HG03280 (cell line): ENCODE results near the gene TRIM47.
A peak's percentile ranks its signal among the peaks of the same experiment; 100 is the strongest.

Experiments
- ATAC-seq: cut with Tn5 transposase; IDR thresholded peaks from one replicate; pipeline ENCODE4 v1.9.1; 2021; ENCODE audit warnings: mild to moderate bottlenecking, moderate library complexity; ENCODE audit not compliant: unreplicated experiment

TRIM47 gene

DNA sequence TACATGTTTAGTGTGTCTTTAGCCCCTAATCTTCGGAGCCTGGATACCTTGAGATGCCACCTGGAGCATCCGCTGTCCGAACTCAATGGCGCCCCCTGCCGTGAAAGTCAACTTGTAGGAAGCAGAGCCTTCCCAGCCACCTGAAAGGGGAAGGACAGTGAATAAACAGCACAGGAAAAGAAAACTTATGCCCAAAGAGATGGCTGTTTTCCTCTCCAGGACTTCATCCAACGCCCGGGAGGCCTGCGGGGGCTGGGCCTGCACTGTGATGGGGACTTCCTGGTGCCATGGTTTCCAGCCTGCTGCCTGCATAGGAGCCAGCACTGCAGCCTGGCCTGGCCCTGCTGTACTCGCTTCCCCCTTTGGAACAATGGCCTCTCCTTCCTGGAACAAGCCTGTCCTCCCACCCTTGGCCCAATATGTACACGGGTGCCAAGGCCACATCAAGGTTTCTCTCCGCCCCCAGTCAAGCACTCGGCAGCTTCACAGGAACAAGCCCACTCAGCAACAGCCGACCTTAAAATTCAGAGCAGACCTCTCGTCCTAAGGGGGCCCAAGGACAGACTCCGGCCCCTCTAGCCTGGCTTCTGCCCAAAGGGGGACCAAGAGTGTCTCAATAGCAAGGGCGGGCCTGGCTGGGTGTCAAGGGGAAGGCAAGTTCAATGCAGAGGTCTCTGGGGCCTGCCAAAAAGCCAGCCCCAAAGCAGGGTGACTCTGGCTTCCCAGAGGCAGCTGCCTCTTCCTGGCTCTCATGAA, 29.7 kb downstream of the TRIM47 start:
- ATAC-seq: no peak

DNA sequence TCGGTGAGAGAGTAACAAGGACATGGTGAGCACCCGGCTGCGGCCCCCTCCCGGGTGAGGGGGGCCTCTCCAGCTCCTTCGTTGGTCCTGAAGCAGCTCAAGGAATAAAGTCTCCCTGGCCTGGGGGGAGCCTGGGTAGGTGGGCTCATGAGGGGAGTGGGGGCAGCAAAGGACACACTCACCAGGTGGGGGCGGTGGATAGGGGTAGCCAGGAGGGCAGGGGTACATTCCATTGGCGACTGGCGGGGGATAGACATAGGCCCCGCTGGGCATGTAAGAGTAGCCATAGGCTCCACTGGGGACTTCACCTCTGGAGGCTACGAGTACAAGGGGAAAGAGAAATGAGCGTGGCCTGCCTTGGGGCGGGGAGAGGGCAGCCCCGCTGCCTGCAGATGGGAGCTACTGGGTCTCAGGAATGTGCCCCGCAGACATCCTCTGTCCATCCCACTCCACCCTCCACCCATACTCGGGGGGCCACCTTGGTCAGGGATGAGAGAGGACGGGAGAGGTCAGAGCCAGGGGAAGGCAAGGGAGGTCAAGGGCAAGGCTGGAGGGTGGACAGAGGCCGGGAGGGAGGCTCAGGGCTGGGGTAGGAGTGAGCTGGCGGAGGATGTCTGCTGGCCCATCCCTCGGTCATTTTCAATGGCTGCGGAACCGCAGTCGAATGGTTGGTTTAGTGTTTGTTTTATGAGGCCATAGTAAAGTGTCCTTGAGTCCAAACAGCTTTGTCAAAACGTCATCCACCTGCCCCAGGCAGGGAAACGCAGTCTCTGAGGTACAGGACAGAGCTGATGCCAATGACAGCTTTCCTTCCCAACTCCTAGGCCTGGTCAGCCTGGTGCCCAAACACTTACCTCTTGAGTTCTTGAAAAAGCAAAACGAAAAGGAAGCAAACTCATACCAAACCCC, 30.5 kb downstream of the TRIM47 start:
- no peak for ATAC-seq

DNA sequence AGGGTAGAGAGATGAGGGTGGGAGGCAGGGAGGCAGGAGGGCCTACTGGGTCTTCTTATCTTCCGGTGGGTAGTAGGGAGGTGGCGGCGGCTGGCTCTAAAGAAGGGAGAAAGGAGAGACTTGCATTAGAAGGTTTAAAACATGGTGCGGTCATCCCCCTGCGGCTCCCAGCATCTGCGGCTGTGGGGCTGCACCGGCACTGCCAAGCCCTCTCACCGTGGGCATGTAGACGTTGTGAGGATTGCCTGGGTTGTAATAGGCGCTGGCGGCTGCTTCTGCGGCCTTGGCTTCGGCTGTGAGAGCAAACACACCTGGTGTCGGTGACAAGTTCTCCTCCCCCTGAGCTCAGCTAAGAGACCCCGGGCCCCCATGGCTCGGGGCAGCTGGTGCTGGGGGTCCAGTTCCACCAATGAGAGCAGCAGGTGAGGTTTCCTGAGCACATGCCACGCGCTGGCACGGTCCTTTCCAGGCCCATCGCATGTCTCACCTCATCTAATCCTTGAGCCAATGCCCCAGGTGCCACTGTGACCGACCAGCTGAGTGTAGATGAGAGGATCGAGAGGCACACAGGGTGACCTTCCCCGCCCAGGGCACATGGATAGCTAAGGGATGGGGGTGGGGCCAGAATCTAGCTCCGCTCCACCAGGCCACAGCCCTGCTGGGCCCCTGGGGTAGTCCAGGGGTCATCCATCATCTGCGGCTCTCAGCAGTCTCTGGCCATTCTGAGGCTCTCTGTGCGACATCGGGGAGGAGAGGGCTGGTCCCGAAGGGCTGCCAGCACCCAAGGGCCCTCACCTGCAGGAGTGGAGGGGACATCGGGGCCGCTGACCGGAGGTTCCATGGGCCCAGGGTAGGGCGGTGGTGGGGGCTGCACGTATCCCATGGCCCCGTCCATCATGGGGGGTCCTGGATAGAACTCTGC, 31.4 kb downstream of the TRIM47 start:
- ATAC-seq: no peak

DNA sequence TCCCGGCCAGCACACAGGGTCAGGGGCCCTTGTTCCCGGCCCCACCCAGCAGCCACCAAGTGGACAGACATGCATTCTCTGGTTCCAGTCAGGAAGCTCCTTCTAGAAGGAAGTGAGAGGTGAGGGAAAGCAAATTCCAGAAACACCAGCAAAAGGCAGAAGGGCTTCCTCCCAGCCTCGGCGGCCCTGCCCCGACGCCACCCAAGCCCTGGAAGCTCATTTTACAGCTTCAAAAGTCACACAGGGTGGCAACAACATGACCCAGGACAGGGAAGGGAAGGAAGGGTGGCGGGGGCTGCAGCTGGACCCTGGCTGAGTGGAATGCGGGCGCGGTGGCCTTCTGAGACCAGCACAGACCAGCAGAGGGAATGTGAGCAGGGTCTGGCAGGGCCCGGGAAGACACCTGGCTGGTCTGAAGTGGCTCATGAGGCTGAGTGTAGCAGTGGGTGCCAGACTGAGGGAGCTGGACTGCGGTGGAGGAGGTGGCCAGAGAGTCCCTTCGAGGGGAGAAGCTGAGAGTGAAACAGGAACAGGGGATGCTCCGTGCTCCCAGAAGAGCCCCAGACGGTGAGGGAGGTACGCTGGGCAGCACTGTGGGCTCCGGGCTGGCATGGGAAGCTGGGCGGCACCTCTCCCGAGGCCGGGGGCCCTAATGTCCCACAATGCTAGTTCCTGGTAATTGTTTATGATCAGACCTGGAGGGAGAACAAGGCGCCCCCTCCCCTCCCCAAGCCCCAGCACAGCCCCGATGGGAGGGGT, 32.3 kb downstream of the TRIM47 start:
- ATAC-seq: no peak

DNA sequence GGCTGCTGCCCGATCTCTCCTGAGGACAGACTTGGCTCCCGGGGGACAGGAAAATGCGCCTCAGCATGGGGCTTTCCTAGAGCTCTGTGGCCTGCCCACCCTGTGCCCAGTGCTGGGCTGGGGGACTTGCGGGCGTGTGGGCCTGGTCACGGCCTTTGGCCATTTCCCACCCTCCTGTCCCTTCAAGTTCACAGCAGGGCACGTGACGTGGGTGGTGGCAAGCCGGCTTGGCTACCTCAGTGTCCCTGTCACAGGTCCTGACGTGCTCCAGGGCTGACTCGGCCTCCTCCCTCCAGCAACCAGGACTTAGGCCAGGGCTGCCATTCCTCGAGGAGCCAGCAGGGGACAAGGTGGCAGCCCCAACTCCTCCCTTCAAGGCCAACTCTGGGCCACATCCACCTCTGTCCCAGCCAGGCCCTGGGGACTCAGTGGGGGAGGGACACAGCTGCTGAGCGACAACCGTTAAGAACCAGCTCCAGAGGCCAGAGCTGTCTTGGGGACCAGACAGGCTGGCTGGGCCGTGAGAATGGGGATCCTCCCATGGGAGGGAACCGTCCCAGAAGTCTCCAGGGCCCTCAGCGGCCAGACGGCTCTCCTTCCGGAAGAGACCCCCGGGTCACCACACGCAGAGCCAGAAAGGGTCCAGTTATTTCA, 33.2 kb downstream of the TRIM47 start:
- peak; percentile 77 for ATAC-seq

DNA sequence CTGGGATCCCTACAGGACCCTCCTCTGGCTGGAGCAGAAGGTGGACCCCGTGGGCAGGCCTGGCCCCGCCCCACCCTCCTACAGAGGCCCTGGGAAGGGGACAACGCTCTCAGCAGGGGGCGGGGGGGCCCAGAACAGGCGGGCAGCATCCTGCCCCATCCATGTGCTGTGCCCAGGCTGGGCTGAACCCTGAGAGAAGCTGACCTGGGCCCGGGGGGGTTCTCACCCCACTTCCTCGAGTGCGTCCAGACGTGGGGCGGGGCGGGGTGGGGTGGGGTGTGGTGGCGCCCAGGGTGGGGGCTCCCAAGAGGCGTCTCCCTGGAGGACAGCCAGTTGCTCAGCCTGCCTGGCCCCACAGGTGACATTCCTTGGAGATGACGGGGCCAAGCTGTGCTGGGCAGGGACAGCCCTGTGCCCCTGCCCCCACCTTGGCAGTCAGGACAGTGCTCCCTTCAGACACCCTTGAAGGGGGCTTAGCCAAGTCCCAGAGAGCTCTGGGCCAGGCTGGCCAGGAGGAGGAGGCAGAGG, 33.8 kb downstream of the TRIM47 start:
- no peak for ATAC-seq

DNA sequence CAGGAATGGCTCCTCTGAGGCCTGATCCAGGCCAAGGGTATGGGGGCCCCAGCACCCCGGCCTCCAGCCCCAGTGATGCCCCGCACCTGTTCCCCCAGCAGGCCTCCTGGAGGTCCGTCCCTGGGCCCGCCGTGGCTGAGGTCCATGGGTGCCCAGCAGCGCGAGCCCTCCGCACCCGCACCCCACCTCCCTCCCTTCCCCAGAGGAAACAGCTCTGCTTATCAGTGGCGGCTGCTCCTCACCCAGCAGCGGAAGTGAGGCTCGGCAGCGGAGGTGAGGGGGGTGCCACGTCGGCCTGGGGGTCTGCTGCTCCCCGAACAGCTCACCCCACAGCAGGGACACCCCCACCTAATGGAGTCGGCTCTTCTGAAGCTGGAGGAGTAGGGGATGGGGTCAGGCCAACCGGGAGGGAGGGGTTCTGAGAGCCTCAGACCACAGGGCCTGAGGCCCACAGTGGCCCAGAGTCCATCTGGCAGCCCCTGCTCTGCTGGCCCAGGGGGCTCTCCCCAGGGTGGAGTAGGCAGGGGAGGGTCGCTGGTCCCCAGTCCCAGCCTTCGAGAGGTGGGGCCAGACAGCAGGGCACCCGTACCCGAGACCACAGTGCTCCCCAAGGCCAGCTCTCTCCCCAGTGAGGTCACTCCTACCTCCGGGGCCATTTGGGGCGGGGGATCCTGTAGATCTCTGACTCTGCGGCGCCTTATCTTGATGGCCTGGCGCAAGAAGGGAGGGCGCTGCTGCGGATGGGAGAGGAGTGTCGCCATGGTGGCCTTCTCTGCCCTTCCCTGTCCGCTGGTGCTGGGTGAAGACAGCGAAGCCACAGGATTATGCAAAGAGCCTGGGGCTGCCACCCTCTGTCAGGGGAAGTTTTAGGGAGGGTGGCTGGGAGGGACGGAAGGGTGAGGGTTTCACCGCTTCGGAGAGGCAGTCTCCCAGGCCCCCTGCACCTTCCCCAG, 34.5 kb downstream of the TRIM47 start, which contains the start of gene UNC13D:
Gene UNC13D (minus strand): TSS at position 828 of the 953 bp plus-strand sequence. CDS start 67 bp downstream, at position 761.
- ATAC-seq: no peak

DNA sequence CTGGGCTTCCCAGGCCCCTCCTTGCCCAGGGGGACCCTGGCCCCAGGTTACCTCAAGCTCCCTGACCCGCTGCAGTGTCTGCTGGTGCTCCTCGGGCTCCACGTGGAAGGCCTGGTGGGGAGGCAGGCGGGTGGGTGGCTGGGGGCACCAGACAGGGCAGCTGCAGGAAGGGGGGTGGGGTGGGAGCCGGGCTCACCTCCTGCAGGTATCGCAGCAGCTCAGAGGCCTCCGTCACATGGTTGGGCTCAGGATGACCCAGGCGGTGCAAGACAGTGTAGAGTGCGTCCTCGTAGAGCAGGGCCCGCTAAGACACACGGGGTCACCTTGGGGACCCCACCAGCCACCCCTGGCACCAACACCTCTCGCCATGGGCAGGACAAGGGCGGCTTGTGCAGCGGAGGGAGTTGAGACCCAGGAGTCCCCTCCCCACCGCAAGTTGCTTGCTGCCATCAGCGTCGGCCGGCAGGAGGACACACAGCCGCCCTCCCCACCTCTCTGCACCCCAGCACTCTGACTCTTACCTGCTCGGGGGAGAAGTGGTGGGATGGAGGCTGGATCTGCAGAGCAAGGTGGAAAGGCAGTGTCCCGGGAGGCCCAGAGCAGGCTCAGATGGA, 35.3 kb downstream of the TRIM47 start:
- ATAC-seq: no peak

DNA sequence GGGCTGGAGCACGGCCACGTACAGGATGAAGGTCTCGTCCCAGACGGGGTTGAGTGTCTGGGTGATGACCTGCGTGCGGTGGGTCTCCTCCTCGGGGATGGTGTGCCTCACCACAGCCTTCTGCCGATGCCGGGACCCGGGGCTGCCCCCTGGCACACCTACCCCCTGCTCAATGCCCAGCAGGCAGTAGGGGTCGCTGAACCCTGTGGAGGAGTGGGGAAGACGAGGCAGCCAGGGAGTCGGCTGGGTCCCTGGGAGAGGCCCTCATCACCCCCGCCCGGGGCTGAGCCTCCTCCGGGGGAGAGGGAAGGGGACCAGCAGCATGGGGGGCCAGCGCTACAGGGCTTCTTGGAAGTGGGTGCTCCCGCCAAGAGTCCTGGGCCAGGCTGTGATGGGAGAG, 36.0 kb downstream of the TRIM47 start:
- ATAC-seq: no peak

DNA sequence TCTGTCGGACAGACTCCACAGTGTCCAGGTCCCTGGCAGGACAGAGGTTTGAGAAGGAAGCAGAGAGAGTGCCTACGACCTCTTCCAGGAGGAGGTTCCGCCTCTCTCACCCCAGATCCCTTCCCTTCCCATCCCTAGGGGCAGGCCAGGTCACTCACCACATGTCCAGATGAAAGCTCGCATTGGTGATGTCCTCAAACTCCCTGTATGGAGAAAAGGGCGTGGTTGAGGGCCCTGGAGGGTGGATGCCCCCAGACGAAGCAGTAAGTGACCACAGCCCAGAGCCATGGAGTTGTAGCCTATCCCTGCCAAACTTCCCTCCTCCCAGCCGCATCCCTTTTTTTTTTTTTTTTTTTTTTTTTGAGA, 37.6 kb downstream of the TRIM47 start:
- ATAC-seq: no peak

DNA sequence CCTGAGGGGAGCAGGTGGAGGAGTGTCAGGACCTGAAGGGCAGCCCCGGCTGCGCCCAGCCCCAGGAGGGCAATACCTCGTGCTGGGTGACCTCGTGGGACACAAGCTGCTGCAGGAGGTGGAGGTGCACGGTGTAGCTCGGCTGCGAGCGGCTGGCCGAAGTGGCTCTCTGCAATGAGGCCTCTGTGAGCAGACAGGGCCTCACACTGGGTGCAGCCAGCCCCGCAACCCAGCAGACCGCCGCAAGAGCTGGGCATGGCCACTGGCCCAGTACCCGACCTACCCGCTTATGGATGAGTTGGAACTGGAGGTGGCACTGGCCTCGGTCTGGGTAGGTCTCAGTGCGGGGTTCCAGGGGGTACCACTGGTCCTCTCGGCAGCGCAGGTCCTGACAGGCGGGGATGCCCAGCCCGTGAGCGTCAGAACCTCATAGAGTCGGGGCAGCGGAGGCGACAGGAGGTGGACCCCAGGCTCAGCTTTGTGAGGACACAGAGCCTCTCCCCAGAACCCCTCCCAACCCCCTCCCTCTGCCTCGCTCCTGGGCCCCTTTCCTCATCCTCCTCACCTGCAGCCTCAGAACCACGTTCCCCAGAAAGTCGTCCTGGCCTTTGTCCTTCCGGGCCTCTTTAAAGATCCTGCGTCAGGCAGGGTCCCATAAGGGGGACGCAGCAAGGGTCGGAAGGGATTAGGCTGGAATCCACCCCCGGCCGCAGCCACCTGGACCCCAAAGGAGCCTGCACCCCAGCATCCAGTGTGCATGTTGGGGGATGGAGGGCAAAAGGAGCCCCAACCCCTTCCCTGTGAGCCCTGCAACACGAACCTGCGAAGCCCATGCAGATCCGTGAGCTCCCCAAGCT, 38.2 kb downstream of the TRIM47 start:
- no peak for ATAC-seq

DNA sequence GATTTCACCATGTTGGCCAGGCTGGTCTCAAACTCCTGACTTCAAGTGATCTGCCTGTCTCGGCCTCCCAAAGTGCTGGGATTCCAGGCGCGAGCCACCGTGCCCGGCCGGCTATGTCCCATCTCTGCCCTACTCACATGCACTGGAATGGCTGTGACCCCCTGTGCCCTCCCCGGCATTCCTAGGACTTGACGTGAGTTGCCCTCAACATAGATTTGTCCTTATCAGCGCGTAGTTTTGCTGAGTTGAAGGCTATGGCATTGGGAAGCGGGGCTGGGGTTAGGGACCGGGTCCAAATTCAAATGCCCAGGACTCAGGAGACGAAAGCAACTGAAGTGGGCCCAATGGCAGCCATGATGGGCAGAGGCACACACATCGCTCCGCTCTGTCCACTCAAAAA, 40.0 kb downstream of the TRIM47 start:
- no peak for ATAC-seq

DNA sequence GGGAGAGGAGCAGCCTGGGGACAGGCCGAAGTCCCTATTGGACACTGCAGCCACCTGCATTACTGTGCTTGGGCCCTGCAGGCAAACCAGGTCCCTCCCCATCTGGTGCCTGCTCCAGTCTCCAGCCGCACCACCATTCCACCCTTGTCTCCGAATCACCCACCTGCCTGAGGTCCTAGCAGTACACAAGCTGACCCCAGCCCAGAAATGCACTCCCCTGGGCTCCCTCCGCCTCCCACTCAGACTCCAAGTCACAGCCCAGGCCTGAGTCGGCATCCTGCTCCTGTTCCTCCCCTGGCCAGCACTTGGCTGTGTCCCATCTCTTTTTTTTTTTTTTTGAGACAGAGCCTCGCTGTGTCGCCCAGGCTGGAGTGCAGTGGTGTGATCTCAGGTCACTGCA, 40.5 kb downstream of the TRIM47 start:
- no peak for ATAC-seq

DNA sequence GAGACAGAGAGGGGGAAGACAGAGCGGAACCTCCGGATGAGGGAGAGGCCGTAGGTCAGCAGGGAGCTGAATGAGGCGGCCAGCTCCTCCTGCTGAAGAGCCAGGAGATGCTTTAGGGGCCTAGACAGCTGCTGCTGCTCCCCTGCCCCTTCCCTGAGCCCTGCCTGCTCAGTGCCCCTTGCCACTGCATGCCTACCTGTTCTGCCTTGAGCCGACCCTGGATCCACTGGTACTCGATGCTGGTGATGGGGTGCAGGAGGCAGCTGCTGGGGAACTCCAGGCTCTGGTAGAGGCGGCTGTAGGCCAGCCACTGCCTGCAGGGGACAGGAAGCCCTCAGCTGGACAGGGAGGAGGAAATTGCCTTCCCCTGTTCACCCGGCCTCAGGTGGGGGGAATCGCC, 41.8 kb downstream of the TRIM47 start:
- ATAC-seq: no peak

DNA sequence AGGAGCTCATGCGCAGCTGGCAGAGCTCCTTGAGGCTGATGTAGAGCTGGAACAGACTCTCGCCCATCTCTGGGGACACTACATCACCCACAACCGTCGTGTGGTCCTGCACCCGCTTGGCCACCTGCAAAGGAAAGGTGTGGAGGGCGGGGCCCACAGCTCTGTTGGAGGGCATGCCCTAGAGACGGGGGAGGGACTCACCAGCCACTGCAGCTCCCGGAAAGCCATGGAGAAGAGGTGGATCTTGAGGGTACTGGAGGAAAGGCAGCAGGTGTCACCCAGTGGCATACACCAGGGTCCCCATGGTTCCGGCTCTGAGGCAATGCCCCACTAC, 42.8 kb downstream of the TRIM47 start:
- ATAC-seq: no peak

DNA sequence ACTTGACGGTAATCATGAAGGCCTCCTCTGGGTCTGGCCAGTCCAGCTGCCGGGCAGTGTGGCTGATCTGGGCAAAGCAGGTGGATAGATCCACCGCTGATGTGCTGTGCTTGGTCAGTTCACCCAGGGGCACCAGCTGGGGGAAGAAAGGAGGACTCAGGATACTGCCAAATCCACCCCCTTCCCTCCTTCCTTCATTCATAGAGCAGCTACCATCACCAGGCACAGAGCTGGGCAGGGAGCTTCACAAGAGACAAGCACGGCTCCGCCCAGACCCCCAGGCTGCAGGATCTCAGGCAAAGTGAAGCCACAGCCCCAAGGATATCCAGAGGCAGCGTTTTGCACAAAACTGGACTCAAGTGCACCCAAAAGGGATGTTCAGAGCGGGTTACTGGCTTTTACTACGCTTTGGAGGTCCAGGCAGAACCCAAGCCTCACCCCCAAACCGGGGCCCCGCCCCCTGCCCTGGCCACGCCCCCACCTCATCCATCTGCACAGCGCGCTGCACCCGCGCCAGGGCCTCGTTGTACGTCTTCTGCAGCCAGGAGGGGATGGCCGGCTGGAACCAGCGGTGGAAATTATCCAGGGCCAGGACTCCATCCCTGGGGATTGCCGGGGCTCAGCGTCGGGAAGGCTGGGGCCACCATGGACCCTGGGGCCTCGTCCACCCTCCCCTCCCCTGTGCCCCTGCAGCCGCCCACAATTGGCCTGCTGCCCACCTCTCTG, 43.3 kb downstream of the TRIM47 start:
- no peak for ATAC-seq
